A673 (cell line): Measurements from ENCODE around the gene CDK17. TPM values are rescaled to one million over a fixed set of nuclear protein-coding genes. Genes with fewer than 3 reads are reported as not detected.
"Not testable (repeated sequence)": the region's sequence is repeated elsewhere in the genome, so short reads cannot be mapped to it uniquely, and the experiment has no call there.

Experiments
- BruUV-seq: library from RNA; stranded (reverse); fragments of 400-500 nt; replicated peaks from 2 replicates; lab custom pipeline; 2021; lab: Mats Ljungman, UMichigan
- CTCF ChIA-PET: fragments of 300-600 bp; sonication (Branson Sonifier 250); formaldehyde crosslinking; loops from one replicate; lab custom pipeline; 2022; ENCODE audit warnings: antibody characterized with exemption; lab: Charles Lee
- POLR2A ChIA-PET: fragments of 300-600 bp; sonication (Branson Sonifier 250); formaldehyde crosslinking; loops from one replicate; lab custom pipeline; 2022; ENCODE audit warnings: antibody characterized with exemption; ENCODE audit not compliant: low non-redundant PET; lab: Charles Lee
- DNase-seq: peaks from one replicate; pipeline ENCODE4 v3.0.0-alpha.2; 2015; ENCODE audit warnings: low spot score
- H3K27ac ChIP-seq: fragments of 200-600 bp; sonication (generic); 2 replicates; pipeline ENCODE4 v1.5.1; 2016; ENCODE audit warnings: mixed run types, low read depth, mild to moderate bottlenecking, mixed read lengths, antibody characterized with exemption, low read length; ENCODE audit not compliant: poor library complexity, severe bottlenecking
- H3K27me3 ChIP-seq: fragments of 200-600 bp; sonication (generic); replicated peaks from 2 replicates; pipeline ENCODE4 v1.6.1; 2017; ENCODE audit warnings: mixed run types, low read depth, mild to moderate bottlenecking, mixed read lengths, antibody characterized with exemption, low read length; ENCODE audit not compliant: insufficient read depth, poor library complexity
- H3K36me3 ChIP-seq: fragments of 200-600 bp; sonication (generic); 2 replicates; pipeline ENCODE4 v1.6.1; 2016; ENCODE audit warnings: mixed run types, mild to moderate bottlenecking, mixed read lengths, antibody characterized with exemption, low read length; ENCODE audit not compliant: insufficient read depth, poor library complexity, severe bottlenecking
- H3K4me1 ChIP-seq: fragments of 200-600 bp; sonication (generic); 2 replicates; pipeline ENCODE4 v1.6.1; 2017; ENCODE audit warnings: mixed run types, mild to moderate bottlenecking, mixed read lengths, antibody characterized with exemption, low read length; ENCODE audit not compliant: insufficient read depth, poor library complexity, severe bottlenecking
- H3K4me3 ChIP-seq: fragments of 200-600 bp; sonication (generic); 2 replicates; pipeline ENCODE4 v1.5.1; 2016; ENCODE audit warnings: low read depth, mixed run types, mild to moderate bottlenecking, mixed read lengths, low read length; ENCODE audit not compliant: poor library complexity, severe bottlenecking
- H3K9me3 ChIP-seq: fragments of 200-600 bp; sonication (generic); 2 replicates; pipeline ENCODE4 v1.6.1; 2016; ENCODE audit warnings: mixed run types, low read depth, mild to moderate bottlenecking, mixed read lengths, antibody characterized with exemption, low read length; ENCODE audit not compliant: poor library complexity, severe bottlenecking
- EZH2 ChIP-seq: fragments of 200-600 bp; sonication (generic); IDR thresholded peaks from 2 replicates; pipeline ENCODE4 v1.6.1; 2017; ENCODE audit warnings: borderline replicate concordance, low read depth, mild to moderate bottlenecking, mixed read lengths, antibody characterized with exemption, low read length; ENCODE audit not compliant: poor library complexity, severe bottlenecking
- intact Hi-C: fragments of 100-400 bp; cut with micrococcal nuclease; formaldehyde crosslinking; loops from one replicate; pipeline ENCODE4 v1.10.0; 2022; ENCODE audit not compliant: unreplicated experiment
- total RNA-seq: library from RNA; stranded (reverse); gene quantifications from 2 replicates; pipeline ENCODE4 v1.2.3, GENCODE V29; 2021
- TF ChIP-seq, protein P1 (sequence below): fragments of 300-800, 200-600 bp; sonication (generic); conservative IDR thresholded peaks from 2 replicates; pipeline ENCODE4 v1.5.1; 2017; ENCODE audit warnings: low read depth, mild to moderate bottlenecking, antibody characterized with exemption, low read length, moderate library complexity, mixed read lengths

CDK17 gene
- total RNA-seq, 1 experiment from 2014 or later, result 34.8 TPM

GRCh38 chr12:96344124-96344695 lies 56.0 kb downstream of the CDK17 start:
- Histone ChIP-seq H3K4me1 (no peaks in the 10 kb centered on the region), H3K9me3 (peaks cover 22% of the 10 kb centered on the region), H3K27me3 (no peaks in the 10 kb centered on the region), H3K36me3 (peaks cover 8% of the 10 kb centered on the region), H3K4me3 (no peak overlapping the region), H3K27ac (no peak overlapping the region)
- ChIA-PET POLR2A (no interaction called here), CTCF (no interaction called here)
- DNase-seq, result no peak
- no TSS peak for BruUV-seq
- intact Hi-C loops, result no loop called here
- TF ChIP-seq, protein P1, sequence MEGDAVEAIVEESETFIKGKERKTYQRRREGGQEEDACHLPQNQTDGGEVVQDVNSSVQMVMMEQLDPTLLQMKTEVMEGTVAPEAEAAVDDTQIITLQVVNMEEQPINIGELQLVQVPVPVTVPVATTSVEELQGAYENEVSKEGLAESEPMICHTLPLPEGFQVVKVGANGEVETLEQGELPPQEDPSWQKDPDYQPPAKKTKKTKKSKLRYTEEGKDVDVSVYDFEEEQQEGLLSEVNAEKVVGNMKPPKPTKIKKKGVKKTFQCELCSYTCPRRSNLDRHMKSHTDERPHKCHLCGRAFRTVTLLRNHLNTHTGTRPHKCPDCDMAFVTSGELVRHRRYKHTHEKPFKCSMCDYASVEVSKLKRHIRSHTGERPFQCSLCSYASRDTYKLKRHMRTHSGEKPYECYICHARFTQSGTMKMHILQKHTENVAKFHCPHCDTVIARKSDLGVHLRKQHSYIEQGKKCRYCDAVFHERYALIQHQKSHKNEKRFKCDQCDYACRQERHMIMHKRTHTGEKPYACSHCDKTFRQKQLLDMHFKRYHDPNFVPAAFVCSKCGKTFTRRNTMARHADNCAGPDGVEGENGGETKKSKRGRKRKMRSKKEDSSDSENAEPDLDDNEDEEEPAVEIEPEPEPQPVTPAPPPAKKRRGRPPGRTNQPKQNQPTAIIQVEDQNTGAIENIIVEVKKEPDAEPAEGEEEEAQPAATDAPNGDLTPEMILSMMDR, result no peak
- TF ChIP-seq EZH2, result no peak

GRCh38 chr12:96343347-96343954 lies 56.8 kb downstream of the CDK17 start:
- Histone ChIP-seq H3K27ac (no peak overlapping the region), H3K4me3 (no peak overlapping the region), H3K4me1 (no peaks in the 10 kb centered on the region), H3K9me3 (peaks cover 22% of the 10 kb centered on the region), H3K36me3 (peaks cover 8% of the 10 kb centered on the region), H3K27me3 (no peaks in the 10 kb centered on the region)
- DNase-seq, result no peak
- TF ChIP-seq, protein P1, result no peak
- TF ChIP-seq EZH2, result no peak
- intact Hi-C loops, result no loop called here
- BruUV-seq, result no TSS peak
- CTCF ChIA-PET, result no interaction called here
- POLR2A ChIA-PET, result no interaction called here

DNA sequence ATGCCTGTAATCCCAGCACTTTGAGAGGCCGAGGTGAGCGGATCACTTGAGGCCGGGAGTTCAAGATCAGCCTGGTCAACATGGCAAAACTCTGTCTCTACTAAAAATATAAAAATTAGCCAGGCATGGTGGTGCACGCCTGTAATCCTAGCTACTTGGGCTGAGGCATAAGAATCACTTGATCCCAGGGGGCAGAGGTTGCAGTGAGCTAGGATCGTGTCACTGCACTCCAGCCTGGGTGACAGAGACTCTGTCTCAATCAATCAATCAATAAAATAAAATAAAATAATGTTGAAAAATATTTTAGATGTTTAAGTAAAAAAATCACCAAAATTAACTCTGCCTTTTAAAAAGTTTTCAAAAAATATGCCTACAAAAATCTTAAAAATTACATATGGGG lies 60.6 kb downstream of the CDK17 start:
- CTCF ChIA-PET, DNase-seq, H3K36me3 ChIP-seq, BruUV-seq, intact Hi-C loops, POLR2A ChIA-PET, H3K4me3 ChIP-seq, H3K27ac ChIP-seq, H3K27me3 ChIP-seq, H3K4me1 ChIP-seq: not testable (repeated sequence)
- peaks cover 25% of the 10 kb centered on the region for H3K9me3 ChIP-seq
